K562 (cell line): Measurements from ENCODE around the gene MARCHF5. TPM values are rescaled to one million over a fixed set of nuclear protein-coding genes. Genes with fewer than 3 reads are reported as not detected.

Experiments
- polyA plus RNA-seq, 8 experiments: library from polyadenylated mRNA; depleted of rRNA in 4 of 8; stranded (reverse) in 5 of 8; unstranded in 3 of 8; fragments of >200 nt; fragmentation: Nextera tagmentation in 2 of 8; fragmentation: Illumina TruSeq in 1 of 8; extraction: Ambion mirVana in 2 of 8; extraction: Trizol in 1 of 8; gene quantifications; 2 replicates each; pipeline versions ENCODE4 v1.2.1 to v1.2.3, GENCODE V29; 2011 to 2014; ENCODE audit warnings: inconsistent platforms in 1 of 8, missing spikeins in 1 of 8
- small RNA-seq: library from RNA; depleted of rRNA; stranded (forward); fragments of <200 nt; gene quantifications from one replicate; pipeline ENCODE3, GENCODE V24; 2014
- total RNA-seq, 7 experiments: library from RNA; depleted of rRNA in 6 of 7; stranded (reverse); fragments of >200 nt in 6 of 7; fragmentation: Illumina TruSeq in 2 of 7; extraction: Trizol in 2 of 7; gene quantifications; 2 replicates each; pipeline versions ENCODE4 v1.2.1 to v1.2.3, GENCODE V29; 2011 to 2021; ENCODE audit warnings: low replicate concordance in 1 of 7

Gene MARCHF5
- total and polyA plus RNA-seq, 9 of the 15 experiments (the other 6 are each of a cell fraction or from before 2014, with no cell fraction given): 3.4 to 27.2 (median 11.5) TPM

Small RNA genes lying within 50 kb of the gene (small RNA-seq; reads per million reads assigned to genes)
- gene RF00019 (not detected), gene RNY3P12 (not detected)

Other genes starting within 250 kb of the MARCHF5 start
- gene CPEB3, start 89 bp upstream of the MARCHF5 start, total RNA-seq (2014; rRNA removed): 0.45 and 0.73 TPM in 2 replicates
- gene CPEB3, start 89 bp upstream of the MARCHF5 start, total RNA-seq (2014; rRNA removed; fragmentation: Illumina TruSeq; extraction: Trizol): 0.51 and 0.67 TPM in 2 replicates
- gene CPEB3, start 89 bp upstream of the MARCHF5 start, total RNA-seq (2015; rRNA removed; fragmentation: Illumina TruSeq; extraction: Trizol): 0.57 and 0.58 TPM in 2 replicates
- gene CPEB3, start 89 bp upstream of the MARCHF5 start, total RNA-seq (2021): 1.1 and 1.2 TPM in 2 replicates
- gene CPEB3, start 89 bp upstream of the MARCHF5 start, polyA plus RNA-seq (2011; rRNA removed): 0.35 and 0.46 TPM in 2 replicates
- gene CPEB3, start 89 bp upstream of the MARCHF5 start, polyA plus RNA-seq (2014; fragmentation: Illumina TruSeq; extraction: Trizol): 0.50 and 0.59 TPM in 2 replicates
- under 1 TPM; 0.15 to 0.17 TPM for gene CPEB3, start 89 bp upstream of the MARCHF5 start, polyA plus RNA-seq (2014; fragmentation: Nextera tagmentation; extraction: Ambion mirVana)
- gene CPEB3, start 89 bp upstream of the MARCHF5 start, polyA plus RNA-seq (2014; rRNA removed): 0.56 and 0.63 TPM in 2 replicates